Activated CD8-positive, alpha-beta memory T cell treated with anti-CD3 and anti-CD28 coated beads, Interleukin-2, amount 10 ng/mL, durations not matched to agents 7 days and 5 days (primary cell): ENCODE data around the gene TSPAN15. TPM values are rescaled to one million over a fixed set of nuclear protein-coding genes. Genes with fewer than 3 reads are reported as not detected.

ENCODE experiments used
- ATAC-seq: fragments of 150-1000 bp; cut with Tn5 transposase; one replicate; pipeline ENCODE4 v1.10.0; 2021; ENCODE audit warnings: moderate library complexity
- CTCF ChIA-PET: fragments of 350-600 bp; sonication (Branson Sonifier 250); formaldehyde crosslinking; loops from one replicate; lab custom pipeline; 2021; ENCODE audit warnings: antibody characterized with exemption; lab: Charles Lee
- DNase-seq: peaks from one replicate; pipeline ENCODE4 v3.0.0-alpha.2; 2020
- H3K27ac Mint-ChIP-seq: one replicate; pipeline ENCODE4 v1.8.0; 2021; ENCODE audit warnings: mild to moderate bottlenecking, mixed read lengths
- H3K27me3 Mint-ChIP-seq: one replicate; pipeline ENCODE4 v1.8.0; 2021; ENCODE audit warnings: mixed read lengths
- H3K36me3 Mint-ChIP-seq: one replicate; pipeline ENCODE4 v1.8.0; 2021; ENCODE audit warnings: mild to moderate bottlenecking, mixed read lengths
- H3K4me1 Mint-ChIP-seq: one replicate; pipeline ENCODE4 v1.8.0; 2021; ENCODE audit warnings: mixed read lengths
- H3K4me3 Mint-ChIP-seq: one replicate; pipeline ENCODE4 v1.8.0; 2021; ENCODE audit warnings: mild to moderate bottlenecking, moderate library complexity, mixed read lengths
- H3K9me3 Mint-ChIP-seq: one replicate; pipeline ENCODE4 v1.8.0; 2022; ENCODE audit warnings: low read depth, mixed read lengths
- total RNA-seq, 2 experiments: library from RNA; stranded (reverse); gene quantifications; one replicate each; pipeline ENCODE4 v1.2.3, GENCODE V29; 2021

The TSPAN15 gene
- total RNA-seq, 2 experiments from 2014 or later, result 2.5 to 4.2 TPM

GRCh38 chr10:69421611-69422308, 29.5 kb upstream of the TSPAN15 start:
- no peak overlapping the region for H3K4me3 Mint-ChIP-seq
- H3K36me3 Mint-ChIP-seq, result no peaks in the 10 kb centered on the region
- ATAC-seq (no peak), DNase-seq (no peak)
- no peaks in the 10 kb centered on the region for H3K27me3 Mint-ChIP-seq
- peaks cover 26% of the 10 kb centered on the region for H3K4me1 Mint-ChIP-seq
- H3K27ac Mint-ChIP-seq, result no peak overlapping the region
- CTCF ChIA-PET, result interaction anchor here (1.1 to 2.2 kb wide), 3 partner anchors 14 to 85 kb away, joined by 3 to 9 read pairs (median 7); no protein-coding TSS in a partner anchor
- no peaks in the 10 kb centered on the region for H3K9me3 Mint-ChIP-seq

DNA sequence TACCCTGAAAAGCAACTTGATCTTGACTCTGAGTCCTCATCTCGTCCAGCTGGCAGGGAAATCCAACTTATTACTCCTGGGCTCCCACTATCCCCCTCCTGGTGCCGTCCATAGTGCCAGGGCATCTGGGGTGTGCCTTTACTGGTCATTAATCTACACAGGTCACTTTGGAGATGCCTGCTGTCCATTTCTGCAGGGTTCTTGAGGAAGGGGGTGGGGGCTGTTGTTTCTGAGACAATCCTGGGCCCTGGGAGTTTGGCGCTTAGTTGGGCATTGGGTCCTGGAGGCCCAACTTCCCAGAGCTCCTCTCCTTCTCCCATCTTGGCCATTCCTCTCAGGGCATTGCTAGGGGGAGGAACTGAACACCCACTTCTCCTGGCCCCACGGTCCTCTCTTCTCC, 28.6 kb upstream of the TSPAN15 start:
- Mint-ChIP-seq H3K27ac (no peak overlapping the region), H3K4me3 (no peak overlapping the region), H3K4me1 (peaks cover 32% of the 10 kb centered on the region), H3K36me3 (no peaks in the 10 kb centered on the region), H3K9me3 (no peaks in the 10 kb centered on the region), H3K27me3 (no peaks in the 10 kb centered on the region)
- CTCF ChIA-PET, result interaction anchor here (1.1 to 3.8 kb wide), 3 partner anchors 24 to 85 kb away, joined by 3 to 17 read pairs (median 7); no protein-coding TSS in a partner anchor
- ATAC-seq (no peak), DNase-seq (no peak)

DNA sequence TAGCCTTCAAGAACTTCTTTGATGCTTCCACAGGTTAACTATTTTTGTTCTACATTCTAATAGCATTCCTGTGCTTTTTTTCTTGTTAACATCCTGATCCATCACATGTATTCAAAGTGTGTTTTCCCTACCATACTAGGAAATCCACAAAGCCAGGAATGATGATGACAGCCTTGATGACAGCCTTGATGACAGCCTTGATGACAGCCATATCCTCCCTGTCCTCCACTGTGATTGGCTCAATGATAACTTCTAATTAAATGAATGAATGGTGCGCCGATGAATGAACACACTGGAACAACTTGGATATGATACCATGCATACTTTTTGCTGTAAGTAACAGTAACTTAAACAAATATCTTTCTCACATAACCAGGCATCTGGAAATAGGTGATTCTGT, 26.2 kb upstream of the TSPAN15 start:
- CTCF ChIA-PET, result interaction anchor here (0.6 to 3.8 kb wide), 8 partner anchors 9 to 1767 kb away, joined by 3 to 17 read pairs (median 3); no protein-coding TSS in a partner anchor
- peaks cover 40% of the 10 kb centered on the region for H3K4me1 Mint-ChIP-seq
- no peak for ATAC-seq
- H3K9me3 Mint-ChIP-seq, result no peaks in the 10 kb centered on the region
- H3K27me3 Mint-ChIP-seq, result no peaks in the 10 kb centered on the region
- no peak overlapping the region for H3K27ac Mint-ChIP-seq
- no peak overlapping the region for H3K4me3 Mint-ChIP-seq
- H3K36me3 Mint-ChIP-seq, result no peaks in the 10 kb centered on the region
- no peak for DNase-seq

DNA sequence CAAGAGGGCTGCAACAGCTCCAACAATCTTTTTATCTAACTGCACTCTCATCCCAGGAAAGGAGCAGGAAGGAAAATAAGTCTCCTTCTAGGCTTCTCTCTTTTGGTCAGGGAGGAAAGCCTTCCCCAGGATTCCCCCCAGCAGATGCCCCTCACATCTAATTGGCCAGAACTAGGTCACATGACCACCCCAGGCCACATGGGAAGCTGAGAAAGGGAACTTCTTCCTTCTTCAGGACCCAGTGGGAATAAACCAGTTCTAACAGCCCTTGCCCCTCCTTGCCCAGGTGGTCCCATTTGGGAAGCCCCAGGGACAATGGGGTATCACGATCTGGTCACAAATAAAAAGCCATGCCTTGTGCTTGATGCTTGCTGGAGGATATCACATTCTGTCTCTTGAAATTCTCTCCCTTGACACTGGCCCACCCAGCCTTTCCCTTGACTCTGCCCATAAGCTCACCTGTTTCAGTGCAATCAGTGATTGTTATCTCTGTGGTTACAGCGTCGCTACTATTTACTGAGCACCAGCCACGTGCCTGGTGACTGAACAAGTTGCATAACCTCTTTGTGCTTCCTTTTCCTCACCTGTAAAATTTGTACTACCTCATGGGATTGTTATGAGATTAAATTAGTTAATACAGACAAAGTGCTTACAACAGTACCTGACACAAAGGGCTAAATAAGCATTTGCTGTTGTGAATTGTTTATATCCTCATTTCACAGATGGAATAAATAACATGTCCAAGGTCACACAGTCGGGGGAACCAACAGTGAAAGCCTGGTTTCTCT, 25.6 kb upstream of the TSPAN15 start:
- H3K4me1 Mint-ChIP-seq, result peaks cover 40% of the 10 kb centered on the region

GRCh38 chr10:69426376-69426727, 24.9 kb upstream of the TSPAN15 start:
- Mint-ChIP-seq H3K27ac (no peak overlapping the region), H3K9me3 (no peaks in the 10 kb centered on the region), H3K4me3 (no peak overlapping the region), H3K36me3 (no peaks in the 10 kb centered on the region), H3K4me1 (peaks cover 40% of the 10 kb centered on the region), H3K27me3 (no peaks in the 10 kb centered on the region)
- ATAC-seq (no peak), DNase-seq (no peak)
- CTCF ChIA-PET, result interaction anchor here (0.6 to 3.8 kb wide), 6 partner anchors 8 to 81 kb away, joined by 3 to 17 read pairs (median 5); no protein-coding TSS in a partner anchor

More for the DNA sequence above, 25.6 kb upstream of the TSPAN15 start:
- Mint-ChIP-seq H3K9me3 (no peaks in the 10 kb centered on the region), H3K27ac (no peak overlapping the region), H3K4me3 (no peak overlapping the region), H3K27me3 (no peaks in the 10 kb centered on the region), H3K36me3 (no peaks in the 10 kb centered on the region)
- no peak for DNase-seq
- CTCF ChIA-PET, result interaction anchor here (0.6 to 3.8 kb wide), 7 partner anchors 8 to 1768 kb away, joined by 3 to 17 read pairs (median 3); no protein-coding TSS in a partner anchor
- peak; percentile 28 for ATAC-seq

DNA sequence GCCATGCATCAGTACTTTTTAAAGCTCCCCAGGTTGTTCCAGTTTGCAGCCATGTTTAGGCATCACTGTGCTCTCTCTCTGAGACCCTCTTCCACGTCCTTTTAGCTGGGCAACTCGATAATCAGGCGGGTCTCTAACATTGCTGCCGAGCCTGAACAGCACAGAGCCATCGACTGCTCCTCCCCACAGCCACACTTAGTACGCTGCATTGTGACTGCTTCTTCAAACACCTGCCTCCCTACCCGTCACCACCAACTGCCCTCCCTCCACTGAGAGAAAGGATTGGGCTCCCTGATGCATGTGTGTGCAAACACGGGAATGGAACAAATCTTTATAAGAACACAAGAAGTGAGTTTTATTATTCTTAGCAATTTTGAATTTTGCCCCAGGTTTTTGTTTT, 23.1 kb upstream of the TSPAN15 start:
- no peak overlapping the region for H3K4me3 Mint-ChIP-seq
- CTCF ChIA-PET, result interaction anchor here (1.2 to 2.8 kb wide), 7 partner anchors 22 to 209 kb away, joined by 3 to 16 read pairs (median 4); no protein-coding TSS in a partner anchor
- H3K27me3 Mint-ChIP-seq, result no peaks in the 10 kb centered on the region
- H3K27ac Mint-ChIP-seq, result no peak overlapping the region
- no peaks in the 10 kb centered on the region for H3K9me3 Mint-ChIP-seq
- H3K4me1 Mint-ChIP-seq, result peaks cover 40% of the 10 kb centered on the region
- H3K36me3 Mint-ChIP-seq, result no peaks in the 10 kb centered on the region
- DNase-seq, result no peak
- ATAC-seq, result no peak

DNA sequence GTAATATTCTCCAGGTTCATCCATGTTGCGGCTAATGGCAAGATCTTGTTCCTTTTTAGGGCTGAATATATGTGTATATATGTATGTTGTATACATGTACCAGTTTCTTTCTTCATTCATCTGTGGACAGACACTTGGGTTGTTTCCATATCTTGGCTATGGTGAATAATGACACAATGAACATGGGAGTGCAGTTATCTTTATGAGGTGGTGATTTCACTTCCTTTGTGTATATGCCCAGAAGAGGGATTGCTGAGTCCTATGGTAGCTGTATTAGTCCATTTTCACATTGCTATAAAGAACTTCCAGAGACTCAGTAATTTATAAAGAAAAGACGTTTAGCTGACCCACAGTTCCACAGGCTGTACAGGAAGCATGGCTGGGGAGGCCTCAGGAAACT, 17.1 kb upstream of the TSPAN15 start:
- peaks cover 19% of the 10 kb centered on the region for H3K27me3 Mint-ChIP-seq
- no peak overlapping the region for H3K27ac Mint-ChIP-seq
- ATAC-seq (no peak), DNase-seq (no peak)
- no peaks in the 10 kb centered on the region for H3K36me3 Mint-ChIP-seq
- H3K9me3 Mint-ChIP-seq, result no peaks in the 10 kb centered on the region
- H3K4me3 Mint-ChIP-seq, result no peak overlapping the region
- H3K4me1 Mint-ChIP-seq, result no peaks in the 10 kb centered on the region
- CTCF ChIA-PET, result interaction anchor here (1.1 to 1.8 kb wide), 2 partner anchors 9 to 81 kb away, joined by 3 to 4 read pairs; no protein-coding TSS in a partner anchor

GRCh38 chr10:69434926-69435325, 16.3 kb upstream of the TSPAN15 start:
- Mint-ChIP-seq H3K4me3 (no peak overlapping the region), H3K27me3 (peaks cover 23% of the 10 kb centered on the region), H3K4me1 (no peaks in the 10 kb centered on the region), H3K36me3 (no peaks in the 10 kb centered on the region), H3K9me3 (no peaks in the 10 kb centered on the region), H3K27ac (no peak overlapping the region)
- DNase-seq (no peak), ATAC-seq (no peak)
- CTCF ChIA-PET, result interaction anchor here (0.7 to 1.1 kb wide), 2 partner anchors 9 to 195 kb away, joined by 3 read pairs; partner anchors contain the start of gene FAM241B

GRCh38 chr10:69435966-69436520, 15.2 kb upstream of the TSPAN15 start:
- no peaks in the 10 kb centered on the region for H3K36me3 Mint-ChIP-seq
- no peaks in the 10 kb centered on the region for H3K9me3 Mint-ChIP-seq
- DNase-seq, result no peak

GRCh38 chr10:69437321-69438259, 13.7 kb upstream of the TSPAN15 start:
- CTCF ChIA-PET, result interaction anchor here (2.0 kb wide), 1 partner anchor 12 kb away, joined by 6 read pairs; no protein-coding TSS in a partner anchor
- Mint-ChIP-seq H3K9me3 (no peaks in the 10 kb centered on the region), H3K27ac (no peak overlapping the region), H3K36me3 (no peaks in the 10 kb centered on the region), H3K27me3 (peaks cover 31% of the 10 kb centered on the region), H3K4me1 (no peaks in the 10 kb centered on the region), H3K4me3 (no peak overlapping the region)
- ATAC-seq (no peak), DNase-seq (no peak)

More at GRCh38 chr10:69435966-69436520, 15.2 kb upstream of the TSPAN15 start:
- Mint-ChIP-seq H3K27ac (no peak overlapping the region), H3K4me1 (no peaks in the 10 kb centered on the region), H3K27me3 (peaks cover 25% of the 10 kb centered on the region), H3K4me3 (no peak overlapping the region)
- ATAC-seq, result no peak
- CTCF ChIA-PET, result no interaction called here

DNA sequence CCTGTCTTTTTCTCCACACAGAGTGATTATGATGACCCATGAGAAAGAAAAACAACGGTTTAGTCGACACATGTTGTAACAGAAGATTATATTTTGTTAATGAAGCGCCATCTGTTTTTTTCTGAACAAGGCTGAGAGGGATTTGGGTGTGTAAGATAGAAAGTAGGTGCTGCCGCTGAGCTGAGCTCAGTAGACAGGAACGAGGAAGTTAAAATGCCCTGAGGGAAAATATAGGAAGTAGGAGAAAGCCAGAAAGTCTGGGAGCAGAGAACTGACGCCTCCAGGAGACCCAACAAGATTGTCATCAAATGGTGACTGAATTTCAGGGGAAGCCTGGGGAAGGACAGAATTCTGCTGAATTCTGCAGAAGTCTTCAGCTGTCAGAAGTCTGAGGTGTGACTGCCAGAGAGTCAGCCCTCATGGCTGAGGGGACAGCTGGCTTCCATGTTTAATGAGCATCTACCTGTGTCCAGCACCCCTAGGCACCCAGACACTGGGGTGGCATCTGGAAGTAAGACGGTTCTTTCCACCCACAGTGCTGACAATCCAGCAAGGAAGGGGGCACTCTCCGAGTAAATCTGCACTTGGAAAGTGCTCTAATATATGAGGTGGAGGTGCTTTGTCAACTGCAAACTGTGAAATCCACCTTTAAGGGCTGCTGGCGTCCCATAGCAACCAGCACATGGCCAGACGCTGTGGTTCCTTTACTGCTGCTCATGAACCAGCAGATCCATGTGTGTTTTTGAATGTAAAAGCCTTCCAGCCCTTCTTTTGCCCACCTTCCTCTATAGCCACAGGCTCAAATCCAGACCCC, 12.5 kb upstream of the TSPAN15 start:
- Mint-ChIP-seq H3K36me3 (no peaks in the 10 kb centered on the region), H3K9me3 (no peaks in the 10 kb centered on the region), H3K27me3 (peaks cover 36% of the 10 kb centered on the region), H3K4me1 (no peaks in the 10 kb centered on the region), H3K4me3 (no peak overlapping the region), H3K27ac (no peak overlapping the region)
- DNase-seq (no peak), ATAC-seq (no peak)
- CTCF ChIA-PET, result interaction anchor here (1.1 to 2.0 kb wide), 2 partner anchors 11 to 78 kb away, joined by 3 to 6 read pairs; no protein-coding TSS in a partner anchor
